SK-N-MC (cell line): Measurements from ENCODE around the gene MLNR.

Experiments
- EZH2 ChIP-seq: fragments of 200-600 bp; sonication (generic); IDR thresholded peaks from one replicate; pipeline ENCODE4 v1.6.1; 2017; ENCODE audit warnings: antibody characterized with exemption
- POLR2AphosphoS5 ChIP-seq: IDR thresholded peaks from 2 replicates; pipeline ENCODE4 v1.6.1; 2012; ENCODE audit warnings: mild to moderate bottlenecking, low read depth, low read length, borderline replicate concordance

- TF ChIP-seq POLR2AphosphoS5 (no peak), EZH2 (no peak)
Measured at GRCh38 chr13:49218493-49219051, 1.6 kb upstream of the MLNR start.
